Ishikawa (cell line): ENCODE measurements around the gene SLC25A19.

Experiments
- CEBPB ChIP-seq: IDR thresholded peaks from 2 replicates; pipeline ENCODE4 v1.6.1; 2012
- CREB1 ChIP-seq: IDR thresholded peaks from 2 replicates; pipeline ENCODE4 v1.6.1; 2012; ENCODE audit warnings: low read depth
- EGR1 ChIP-seq: IDR thresholded peaks from 2 replicates; pipeline ENCODE4 v1.6.1; 2012
- EP300 ChIP-seq: IDR thresholded peaks from 2 replicates; pipeline ENCODE4 v1.6.1; 2012; ENCODE audit warnings: borderline replicate concordance
- FOXM1 ChIP-seq: IDR thresholded peaks from 2 replicates; pipeline ENCODE4 v1.6.1; 2012; ENCODE audit warnings: low read depth, borderline replicate concordance
- MAX ChIP-seq: IDR thresholded peaks from 2 replicates; pipeline ENCODE4 v1.6.1; 2012
- NFIC ChIP-seq: IDR thresholded peaks from 2 replicates; pipeline ENCODE4 v1.6.1; 2012
- RAD21 ChIP-seq: IDR thresholded peaks from 2 replicates; pipeline ENCODE4 v1.6.1; 2012; ENCODE audit warnings: low read depth
- TAF1 ChIP-seq: IDR thresholded peaks from 2 replicates; pipeline ENCODE4 v1.6.1; 2012; ENCODE audit warnings: low read depth, mild to moderate bottlenecking
- TCF12 ChIP-seq: IDR thresholded peaks from 2 replicates; pipeline ENCODE4 v1.6.1; 2012; ENCODE audit warnings: low read depth
- TEAD4 ChIP-seq: IDR thresholded peaks from 2 replicates; pipeline ENCODE4 v1.6.1; 2012
- USF1 ChIP-seq: IDR thresholded peaks from 2 replicates; pipeline ENCODE4 v1.6.1; 2012
- YY1 ChIP-seq: IDR thresholded peaks from 2 replicates; pipeline ENCODE4 v1.6.1; 2012; ENCODE audit warnings: low read depth
- ZBTB7A ChIP-seq: IDR thresholded peaks from 2 replicates; pipeline ENCODE4 v1.6.1; 2012; ENCODE audit warnings: low read depth
- TF ChIP-seq, protein P1 (sequence below): IDR thresholded peaks from 2 replicates; pipeline ENCODE4 v1.6.1; 2012; ENCODE audit warnings: low read depth, mild to moderate bottlenecking

SLC25A19 gene

DNA sequence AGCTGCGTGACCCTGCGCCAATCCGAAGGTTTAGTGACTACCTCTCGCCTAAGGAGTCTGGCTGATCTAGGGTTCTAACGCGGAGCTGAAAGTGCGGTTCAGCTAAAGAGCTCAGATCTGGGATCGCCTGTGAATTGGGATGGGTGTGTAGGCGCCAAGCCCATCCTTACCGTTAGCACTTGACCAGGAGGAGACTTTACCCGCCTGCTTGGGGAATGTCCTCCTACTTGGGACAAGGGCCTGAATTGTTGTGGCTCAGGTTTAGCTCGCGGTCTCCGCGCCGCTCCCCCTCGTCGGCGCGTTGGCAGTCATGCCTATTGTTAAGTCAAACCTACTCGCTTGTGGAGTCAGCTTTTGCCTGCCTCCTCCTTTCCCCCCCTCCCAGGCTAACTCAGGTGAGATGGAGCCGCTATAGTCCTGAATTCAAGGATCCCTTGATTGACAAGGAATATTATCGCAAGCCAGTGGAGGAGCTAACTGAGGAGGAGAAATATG, 27.1 kb downstream of the SLC25A19 start:
- no peak for TF ChIP-seq FOXM1
- TF ChIP-seq EGR1: 0 out of 2 replicates have a peak, but pooled peaks have one; percentile 3

GRCh38 chr17:75261336-75262111, 27.7 kb downstream of the SLC25A19 start, which contains the start of the genes GGA3 and MRPS7:
TSS of gene GGA3 (minus strand) at chr17:75261606. CDS start at chr17:75261587, 19 bp downstream.
TSS of gene MRPS7 (plus strand) at chr17:75261879. CDS start at chr17:75261901, 22 bp downstream.
- 0 out of 2 replicates have a peak, but pooled peaks have one; percentile 7 for TF ChIP-seq EGR1
- TF ChIP-seq, protein P1, sequence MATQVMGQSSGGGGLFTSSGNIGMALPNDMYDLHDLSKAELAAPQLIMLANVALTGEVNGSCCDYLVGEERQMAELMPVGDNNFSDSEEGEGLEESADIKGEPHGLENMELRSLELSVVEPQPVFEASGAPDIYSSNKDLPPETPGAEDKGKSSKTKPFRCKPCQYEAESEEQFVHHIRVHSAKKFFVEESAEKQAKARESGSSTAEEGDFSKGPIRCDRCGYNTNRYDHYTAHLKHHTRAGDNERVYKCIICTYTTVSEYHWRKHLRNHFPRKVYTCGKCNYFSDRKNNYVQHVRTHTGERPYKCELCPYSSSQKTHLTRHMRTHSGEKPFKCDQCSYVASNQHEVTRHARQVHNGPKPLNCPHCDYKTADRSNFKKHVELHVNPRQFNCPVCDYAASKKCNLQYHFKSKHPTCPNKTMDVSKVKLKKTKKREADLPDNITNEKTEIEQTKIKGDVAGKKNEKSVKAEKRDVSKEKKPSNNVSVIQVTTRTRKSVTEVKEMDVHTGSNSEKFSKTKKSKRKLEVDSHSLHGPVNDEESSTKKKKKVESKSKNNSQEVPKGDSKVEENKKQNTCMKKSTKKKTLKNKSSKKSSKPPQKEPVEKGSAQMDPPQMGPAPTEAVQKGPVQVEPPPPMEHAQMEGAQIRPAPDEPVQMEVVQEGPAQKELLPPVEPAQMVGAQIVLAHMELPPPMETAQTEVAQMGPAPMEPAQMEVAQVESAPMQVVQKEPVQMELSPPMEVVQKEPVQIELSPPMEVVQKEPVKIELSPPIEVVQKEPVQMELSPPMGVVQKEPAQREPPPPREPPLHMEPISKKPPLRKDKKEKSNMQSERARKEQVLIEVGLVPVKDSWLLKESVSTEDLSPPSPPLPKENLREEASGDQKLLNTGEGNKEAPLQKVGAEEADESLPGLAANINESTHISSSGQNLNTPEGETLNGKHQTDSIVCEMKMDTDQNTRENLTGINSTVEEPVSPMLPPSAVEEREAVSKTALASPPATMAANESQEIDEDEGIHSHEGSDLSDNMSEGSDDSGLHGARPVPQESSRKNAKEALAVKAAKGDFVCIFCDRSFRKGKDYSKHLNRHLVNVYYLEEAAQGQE: peak; percentile 24; the same call in 1 of the 2 replicates
- peak; percentile 100 for TF ChIP-seq TAF1
- TF ChIP-seq RAD21: no peak
- no peak; the same call in 1 of the 2 replicates for TF ChIP-seq FOXM1
- TF ChIP-seq YY1: peak; percentile 93
- TF ChIP-seq NFIC: peak; percentile 4; the same call in 1 of the 2 replicates
- no peak for TF ChIP-seq ZBTB7A
- 0 out of 2 replicates have a peak, but pooled peaks have one; percentile 49 for TF ChIP-seq MAX
- no peak; the same call in none of the 2 replicates for TF ChIP-seq TCF12
- no peak for TF ChIP-seq CEBPB
- peak; percentile 42 for TF ChIP-seq CREB1
- peak; percentile 23; the same call in 1 of the 2 replicates for TF ChIP-seq TEAD4
- TF ChIP-seq USF1: peak; percentile 7; the same call in 1 of the 2 replicates
- TF ChIP-seq EP300: 0 out of 2 replicates have a peak, but pooled peaks have one; percentile 34

- no peak for TF ChIP-seq NFIC
- TF ChIP-seq CEBPB: no peak
- TF ChIP-seq RAD21: no peak
- TF ChIP-seq, protein P1: no peak
- TF ChIP-seq CREB1: no peak
- no peak for TF ChIP-seq TEAD4
These were observed 28.4 kb downstream of the SLC25A19 start for GRCh38 chr17:75260641-75261335.

DNA sequence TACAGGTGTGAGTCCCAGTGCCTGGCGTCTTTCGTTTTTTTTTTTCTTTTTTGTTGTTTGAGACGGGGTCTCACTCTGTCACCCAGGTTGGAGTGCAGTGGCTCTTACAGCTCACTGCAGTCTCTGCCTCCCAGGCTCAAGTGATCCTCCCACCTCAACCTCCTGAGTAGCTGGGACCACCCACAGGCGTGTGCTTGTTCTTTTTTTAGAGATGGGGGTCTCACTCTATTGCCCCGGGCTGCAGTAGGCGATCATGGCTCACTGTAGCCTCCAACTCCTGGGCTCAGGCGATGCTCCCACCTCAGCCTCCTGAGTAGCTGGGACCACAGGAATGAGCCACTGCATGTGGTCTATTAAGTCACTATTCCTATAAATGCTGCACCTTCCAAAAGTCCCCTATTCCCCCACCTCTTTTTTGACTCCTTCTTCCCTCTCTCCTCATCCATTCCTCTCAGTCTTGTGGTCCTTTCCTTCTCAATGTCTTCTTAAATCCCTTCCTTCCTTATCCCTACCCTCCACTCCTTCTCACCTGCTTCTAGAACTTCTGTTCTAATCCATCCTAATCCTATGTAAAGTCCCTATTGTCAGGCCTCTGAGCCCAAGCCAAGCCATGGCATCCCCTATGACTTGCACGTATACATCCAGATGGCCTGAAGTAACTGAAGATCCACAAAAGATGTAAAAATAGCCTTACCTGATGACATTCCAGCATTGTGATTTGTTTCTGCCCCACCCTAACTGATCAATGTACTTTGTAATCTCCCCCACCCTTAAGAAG, 37.0 kb downstream of the SLC25A19 start:
- TF ChIP-seq RAD21 (no peak), TCF12 (no peak), TAF1 (no peak), EGR1 (no peak), CREB1 (no peak), ZBTB7A (no peak), FOXM1 (no peak), EP300 (no peak), NFIC (no peak), CEBPB (no peak), USF1 (no peak), TEAD4 (no peak), YY1 (no peak), MAX (no peak)
- TF ChIP-seq, protein P1: no peak
